ENCODE results near the gene TMEM147. TPM values are rescaled to one million over a fixed set of nuclear protein-coding genes. Genes with fewer than 3 reads are reported as not detected.

TMEM147 gene
- total and polyA plus RNA-seq, 2 donors (not counting 3 experiments of a cell fraction or from before 2014, with no cell fraction given): 75.8 to 214 TPM

DNA sequence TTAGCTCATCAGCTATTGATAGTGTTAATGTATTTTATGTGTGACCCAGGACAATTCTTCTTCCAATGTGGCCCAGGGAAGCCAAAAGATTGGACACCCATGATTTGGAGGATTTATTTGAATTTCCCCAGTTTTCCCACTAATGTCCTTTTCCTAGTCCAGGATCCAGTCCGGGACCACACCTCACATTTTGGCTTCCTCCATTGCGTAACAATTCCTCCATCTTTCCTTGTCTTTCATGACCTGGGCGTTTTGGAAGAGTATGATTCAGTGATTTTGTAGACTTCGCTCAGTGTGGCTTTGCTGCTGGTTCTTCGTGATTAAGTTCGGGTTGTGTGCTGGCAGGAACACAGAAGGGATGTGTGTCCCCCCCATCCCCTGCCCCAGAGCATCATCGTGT is 21.3 kb downstream of the TMEM147 start:
- H3K4me1 ChIP-seq (ENCODE audit: control insufficient read depth, extremely low read depth, insufficient read depth, low read length): no peaks in the 10 kb centered on the region
- H3K4me2 ChIP-seq (ENCODE audit: insufficient read depth, low read length): no peak overlapping the region
- POLR2A ChIA-PET: no interaction called here
- no peak overlapping the region for H3K4me3 ChIP-seq (replicated peaks in 1 of 3; ENCODE audit: insufficient read depth in 1 of 3, low read depth in 1 of 3, low read length in 3 of 3)
- no peaks in the 10 kb centered on the region for H3K9me1 ChIP-seq (replicated peaks; ENCODE audit: control insufficient read depth, extremely low read depth, insufficient read depth, low read length)
- H2AFZ ChIP-seq (ENCODE audit: low read depth, low read length): no peak overlapping the region
- intact Hi-C loops (cut with micrococcal nuclease) (no loop called here), dilution Hi-C loops (cut with MboI; ENCODE audit: extremely low pct_ligation_motif_present, low sequenced_read_pairs) (no loop called here)
- H3K27ac ChIP-seq (ENCODE audit: insufficient read depth, low read depth, low read length): no peak overlapping the region
- BruUV-seq (replicated peaks): no TSS peak
- H3K27me3 ChIP-seq (ENCODE audit: control insufficient read depth in 2 of 2, insufficient read depth in 2 of 2, low read length in 2 of 2): no peaks in the 10 kb centered on the region
- CTCF ChIA-PET: no interaction called here
- no peak for TF ChIP-seq FOS (IDR thresholded peaks at IDR 0.05; ENCODE audit: borderline replicate concordance, insufficient read depth, low read length)
- TF ChIP-seq, protein P1, sequence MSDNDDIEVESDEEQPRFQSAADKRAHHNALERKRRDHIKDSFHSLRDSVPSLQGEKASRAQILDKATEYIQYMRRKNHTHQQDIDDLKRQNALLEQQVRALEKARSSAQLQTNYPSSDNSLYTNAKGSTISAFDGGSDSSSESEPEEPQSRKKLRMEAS (IDR thresholded peaks at IDR 0.05; ENCODE audit: insufficient read depth, insufficient read length): no peak
- TF ChIP-seq JUN (IDR thresholded peaks at IDR 0.05; ENCODE audit: borderline replicate concordance, insufficient read depth, insufficient read length, low read depth): no peak
- TF ChIP-seq, protein P2, sequence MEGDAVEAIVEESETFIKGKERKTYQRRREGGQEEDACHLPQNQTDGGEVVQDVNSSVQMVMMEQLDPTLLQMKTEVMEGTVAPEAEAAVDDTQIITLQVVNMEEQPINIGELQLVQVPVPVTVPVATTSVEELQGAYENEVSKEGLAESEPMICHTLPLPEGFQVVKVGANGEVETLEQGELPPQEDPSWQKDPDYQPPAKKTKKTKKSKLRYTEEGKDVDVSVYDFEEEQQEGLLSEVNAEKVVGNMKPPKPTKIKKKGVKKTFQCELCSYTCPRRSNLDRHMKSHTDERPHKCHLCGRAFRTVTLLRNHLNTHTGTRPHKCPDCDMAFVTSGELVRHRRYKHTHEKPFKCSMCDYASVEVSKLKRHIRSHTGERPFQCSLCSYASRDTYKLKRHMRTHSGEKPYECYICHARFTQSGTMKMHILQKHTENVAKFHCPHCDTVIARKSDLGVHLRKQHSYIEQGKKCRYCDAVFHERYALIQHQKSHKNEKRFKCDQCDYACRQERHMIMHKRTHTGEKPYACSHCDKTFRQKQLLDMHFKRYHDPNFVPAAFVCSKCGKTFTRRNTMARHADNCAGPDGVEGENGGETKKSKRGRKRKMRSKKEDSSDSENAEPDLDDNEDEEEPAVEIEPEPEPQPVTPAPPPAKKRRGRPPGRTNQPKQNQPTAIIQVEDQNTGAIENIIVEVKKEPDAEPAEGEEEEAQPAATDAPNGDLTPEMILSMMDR (IDR thresholded peaks at IDR 0.05; ENCODE audit: extremely low read depth in 1 of 2, insufficient read depth in 1 of 2, low read depth in 1 of 2, low read length in 2 of 2): no peak
- no peak for TF ChIP-seq EZH2 (IDR thresholded peaks at IDR 0.05; ENCODE audit: borderline replicate concordance, low read depth, low read length, severe bottlenecking)
- DNase-seq (ENCODE audit: low read depth, low spot score): no peak
- no peak for FAIRE-seq
- H3K36me3 ChIP-seq (ENCODE audit: control insufficient read depth in 2 of 2, extremely low read depth in 1 of 2, insufficient read depth in 2 of 2, low read length in 2 of 2): no peaks in the 10 kb centered on the region
- H4K20me1 ChIP-seq (replicated peaks; ENCODE audit: control insufficient read depth, extremely low read depth, insufficient read depth, low read length): no peaks in the 10 kb centered on the region
- H3K9me3 ChIP-seq (replicated peaks; ENCODE audit: control insufficient read depth, insufficient read depth, low read length): no peaks in the 10 kb centered on the region
- no peak overlapping the region for H3K9ac ChIP-seq (replicated peaks; ENCODE audit: extremely low read depth, insufficient read depth, low read length)
- H3K79me2 ChIP-seq (ENCODE audit: control insufficient read depth, insufficient read depth, low read length): no peaks in the 10 kb centered on the region

DNA sequence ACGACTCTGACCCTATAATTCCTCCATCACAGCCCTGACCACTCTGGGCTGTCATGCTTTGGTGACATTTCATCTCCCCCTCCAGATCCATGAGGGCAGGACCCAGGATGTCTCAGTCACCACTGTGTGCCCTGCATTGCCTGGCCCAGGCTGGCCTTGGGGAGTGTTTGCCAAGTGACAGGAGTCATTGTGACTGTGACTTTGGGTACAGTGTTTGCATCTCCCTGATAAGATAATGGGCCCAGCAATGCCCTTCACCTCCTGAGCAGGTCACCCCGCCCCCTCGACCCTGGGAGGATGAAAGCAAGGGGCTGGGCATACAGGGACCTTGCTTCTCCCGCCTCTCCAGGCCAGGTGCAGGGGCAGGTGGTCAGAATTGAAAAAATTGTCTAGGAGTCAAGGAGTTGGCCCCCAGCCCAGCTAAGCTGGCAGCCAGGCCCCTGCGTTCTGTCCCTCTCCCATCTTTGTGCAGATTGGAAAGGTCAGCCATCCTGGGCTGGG is 23.9 kb downstream of the TMEM147 start:
- no peak overlapping the region for H3K27ac ChIP-seq (ENCODE audit: insufficient read depth, low read depth, low read length)
- H3K4me2 ChIP-seq (ENCODE audit: insufficient read depth, low read length): no peak overlapping the region
- intact Hi-C loops (cut with micrococcal nuclease) (no loop called here), dilution Hi-C loops (cut with MboI; ENCODE audit: extremely low pct_ligation_motif_present, low sequenced_read_pairs) (no loop called here)
- H3K79me2 ChIP-seq (ENCODE audit: control insufficient read depth, insufficient read depth, low read length): no peaks in the 10 kb centered on the region
- TF ChIP-seq POLR2A (IDR thresholded peaks at IDR 0.05; ENCODE audit: low read depth, low read length) (no peak), POLR2AphosphoS5 (IDR thresholded peaks at IDR 0.05; ENCODE audit: insufficient read depth, low read depth, low read length) (no peak), EZH2 (IDR thresholded peaks at IDR 0.05; ENCODE audit: borderline replicate concordance, low read depth, low read length, severe bottlenecking) (no peak), GATA2 (IDR thresholded peaks at IDR 0.05; ENCODE audit: insufficient read depth, insufficient read length, low read depth, low read length) (no peak), FOS (IDR thresholded peaks at IDR 0.05; ENCODE audit: borderline replicate concordance, insufficient read depth, low read length) (no peak), JUN (IDR thresholded peaks at IDR 0.05; ENCODE audit: borderline replicate concordance, insufficient read depth, insufficient read length, low read depth) (no peak), MYC (IDR thresholded peaks at IDR 0.05; ENCODE audit: low read depth, low read length) (no peak)
- TF ChIP-seq, protein P1 (IDR thresholded peaks at IDR 0.05; ENCODE audit: insufficient read depth, insufficient read length): no peak
- TF ChIP-seq, protein P2 (IDR thresholded peaks at IDR 0.05; ENCODE audit: extremely low read depth in 1 of 2, insufficient read depth in 1 of 2, low read depth in 1 of 2, low read length in 2 of 2): no peak
- no peaks in the 10 kb centered on the region for H3K9me1 ChIP-seq (replicated peaks; ENCODE audit: control insufficient read depth, extremely low read depth, insufficient read depth, low read length)
- no peaks in the 10 kb centered on the region for H4K20me1 ChIP-seq (replicated peaks; ENCODE audit: control insufficient read depth, extremely low read depth, insufficient read depth, low read length)
- no peaks in the 10 kb centered on the region for H3K36me3 ChIP-seq (ENCODE audit: control insufficient read depth in 2 of 2, extremely low read depth in 1 of 2, insufficient read depth in 2 of 2, low read length in 2 of 2)
- H3K9ac ChIP-seq (replicated peaks; ENCODE audit: extremely low read depth, insufficient read depth, low read length): no peak overlapping the region
- no peaks in the 10 kb centered on the region for H3K4me1 ChIP-seq (ENCODE audit: control insufficient read depth, extremely low read depth, insufficient read depth, low read length)
- H3K27me3 ChIP-seq (ENCODE audit: control insufficient read depth in 2 of 2, insufficient read depth in 2 of 2, low read length in 2 of 2): no peaks in the 10 kb centered on the region
- no TSS peak for BruUV-seq (replicated peaks)
- ChIA-PET CTCF (no interaction called here), POLR2A (no interaction called here)
- FAIRE-seq (no peak), DNase-seq (ENCODE audit: low read depth, low spot score) (no peak)
- H3K4me3 ChIP-seq (replicated peaks in 1 of 3; ENCODE audit: insufficient read depth in 1 of 3, low read depth in 1 of 3, low read length in 3 of 3): no peak overlapping the region
- H2AFZ ChIP-seq (ENCODE audit: low read depth, low read length): no peak overlapping the region
- no peaks in the 10 kb centered on the region for H3K9me3 ChIP-seq (replicated peaks; ENCODE audit: control insufficient read depth, insufficient read depth, low read length)
